ENCODE results near the gene RBP3.

DNA sequence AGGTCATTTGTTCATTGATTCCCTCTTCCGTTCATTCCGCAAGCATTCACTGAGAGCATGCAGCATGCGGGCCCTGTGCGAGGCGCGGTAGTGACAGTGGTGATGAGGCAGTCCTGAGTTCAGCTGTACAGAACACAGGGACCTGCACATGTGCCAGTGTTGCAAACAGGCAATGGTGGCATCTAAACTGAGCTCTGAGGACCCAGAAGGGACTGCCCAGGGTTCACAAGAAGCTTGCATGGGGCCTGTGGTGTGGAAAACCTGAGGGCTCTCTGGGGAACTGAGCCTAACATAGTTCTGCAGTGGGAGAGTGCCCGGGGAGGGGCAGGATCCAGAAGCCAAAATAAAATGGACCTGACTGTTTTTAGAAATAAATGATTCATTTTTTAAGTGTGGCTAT is 22.7 kb downstream of the RBP3 start:
- TF ChIP-seq TCF4 (CRISPR knock-in tag; IDR thresholded peaks at IDR 0.05; ENCODE audit: borderline replicate concordance): no peak
- TF ChIP-seq ARNTL (CRISPR knock-in tag; IDR thresholded peaks at IDR 0.05; ENCODE audit: borderline replicate concordance, low read depth): no peak
- TF ChIP-seq PATZ1 (CRISPR knock-in tag; IDR thresholded peaks at IDR 0.05; ENCODE audit: borderline replicate concordance): no peak
- no peak for TF ChIP-seq PPARA (CRISPR knock-in tag; IDR thresholded peaks at IDR 0.05; ENCODE audit: borderline replicate concordance)
- no peak for TF ChIP-seq ESRRG (CRISPR knock-in tag; IDR thresholded peaks at IDR 0.05)
- no peak for TF ChIP-seq ZNF565 (CRISPR knock-in tag; conservative IDR thresholded peaks at IDR 0.05; ENCODE audit: low read depth)
- TF ChIP-seq RARB (CRISPR knock-in tag; IDR thresholded peaks at IDR 0.05): no peak
- TF ChIP-seq CSDC2 (CRISPR knock-in tag; IDR thresholded peaks at IDR 0.05): no peak
- no peak for TF ChIP-seq CREB5 (CRISPR knock-in tag; IDR thresholded peaks at IDR 0.05; ENCODE audit: low read depth)

Data from SK-N-SH treated with all-trans-retinoic acid at 6 μM for 48 hours (cell line).